HUES64 (cell line): ENCODE data around the gene SLC38A8.

Experiments
- H3K27ac ChIP-seq: 2 replicates; pipeline ENCODE4 v1.7.0; 2013; ENCODE audit warnings: low read depth, low read length, inconsistent platforms
- H3K27me3 ChIP-seq: 2 replicates; pipeline ENCODE4 v1.6.1; 2013; ENCODE audit warnings: mild to moderate bottlenecking, low read length; ENCODE audit not compliant: insufficient read depth
- H3K36me3 ChIP-seq: 2 replicates; pipeline ENCODE4 v1.6.1; 2013; ENCODE audit warnings: mild to moderate bottlenecking, low read length; ENCODE audit not compliant: insufficient read depth
- H3K4me1 ChIP-seq: 2 replicates; pipeline ENCODE4 v1.6.1; 2013; ENCODE audit warnings: mild to moderate bottlenecking, low read length, moderate library complexity; ENCODE audit not compliant: insufficient read depth
- H3K4me3 ChIP-seq: 2 replicates; pipeline ENCODE4 v1.5.1; 2013; ENCODE audit warnings: mild to moderate bottlenecking, low read length, moderate library complexity
- H3K9ac ChIP-seq: 2 replicates; pipeline ENCODE4 v1.6.1; 2013; ENCODE audit warnings: mild to moderate bottlenecking, low read depth, low read length
- H3K9me3 ChIP-seq: 2 replicates; pipeline ENCODE4 v1.6.1; 2013; ENCODE audit warnings: low read depth, low read length; ENCODE audit not compliant: insufficient read depth
- WGBS: fragments of 150-250, 120-280 bp; methylation state at CpG from one replicate; pipeline ENCODE4 v1.1.7; 2013; ENCODE audit warnings: missing lambda C conversion rate; 5-methylcytosine and 5-hydroxymethylcytosine counted together

Gene SLC38A8

GRCh38 chr16:83975590-83976260 is 66.9 kb downstream of the SLC38A8 start:
- H3K4me1 ChIP-seq = no peaks in the 10 kb centered on the region
- H3K9me3 ChIP-seq = peaks cover 15% of the 10 kb centered on the region
- H3K9ac ChIP-seq = no peak overlapping the region
- H3K36me3 ChIP-seq = no peaks in the 10 kb centered on the region; the same call in 1 of the 2 replicates
- H3K4me3 ChIP-seq = no peak overlapping the region
- WGBS = 91% methylated on average over 15 of the region's 15 CpGs
- no peaks in the 10 kb centered on the region for H3K27me3 ChIP-seq
- H3K27ac ChIP-seq = no peak overlapping the region

DNA sequence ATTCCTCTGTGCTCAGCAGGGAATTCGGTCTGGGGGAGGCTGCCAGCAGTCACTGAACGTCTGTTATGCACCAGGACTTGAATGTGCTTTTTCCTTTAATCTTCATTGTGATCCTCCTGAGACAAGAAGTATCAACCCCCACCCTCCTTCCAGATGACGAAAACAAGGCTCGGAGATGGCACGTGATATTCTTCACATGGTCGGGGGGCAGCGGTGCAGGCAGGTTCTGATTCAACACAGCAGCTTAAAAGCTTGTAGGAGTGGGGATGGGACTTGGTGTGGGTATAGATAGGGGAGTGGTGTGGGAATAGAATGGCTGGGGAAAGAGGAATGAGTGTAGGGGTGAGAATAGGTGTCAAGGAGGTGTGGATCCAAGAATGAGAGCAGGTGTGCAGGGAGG is 68.1 kb downstream of the SLC38A8 start:
- Histone ChIP-seq H3K36me3 (no peaks in the 10 kb centered on the region; the same call in 1 of the 2 replicates), H3K27me3 (peaks cover 5% of the 10 kb centered on the region; the same call in 1 of the 2 replicates), H3K4me3 (no peak overlapping the region), H3K9me3 (peaks cover 15% of the 10 kb centered on the region), H3K4me1 (no peaks in the 10 kb centered on the region), H3K9ac (no peak overlapping the region), H3K27ac (no peak overlapping the region)
- 74% methylated on average over 7 of the region's 7 CpGs for WGBS

GRCh38 chr16:83973581-83974385 is 68.8 kb downstream of the SLC38A8 start:
- no peak overlapping the region for H3K9ac ChIP-seq

GRCh38 chr16:83973077-83973476 is 69.5 kb downstream of the SLC38A8 start:
- no peak overlapping the region for H3K9ac ChIP-seq
- no peak overlapping the region for H3K4me3 ChIP-seq
- peaks cover 14% of the 10 kb centered on the region for H3K27me3 ChIP-seq
- 96% methylated on average over 10 of the region's 10 CpGs for WGBS
- peaks cover 4% of the 10 kb centered on the region; the same call in 1 of the 2 replicates for H3K9me3 ChIP-seq
- no peaks in the 10 kb centered on the region; the same call in 1 of the 2 replicates for H3K36me3 ChIP-seq
- H3K4me1 ChIP-seq = no peaks in the 10 kb centered on the region
- no peak overlapping the region for H3K27ac ChIP-seq

More at GRCh38 chr16:83973581-83974385, 68.8 kb downstream of the SLC38A8 start:
- 92% methylated on average over 22 of the region's 22 CpGs for WGBS
- Histone ChIP-seq H3K4me1 (no peaks in the 10 kb centered on the region), H3K9me3 (peaks cover 11% of the 10 kb centered on the region), H3K27me3 (peaks cover 12% of the 10 kb centered on the region), H3K36me3 (no peaks in the 10 kb centered on the region; the same call in 1 of the 2 replicates), H3K27ac (no peak overlapping the region), H3K4me3 (no peak overlapping the region)

DNA sequence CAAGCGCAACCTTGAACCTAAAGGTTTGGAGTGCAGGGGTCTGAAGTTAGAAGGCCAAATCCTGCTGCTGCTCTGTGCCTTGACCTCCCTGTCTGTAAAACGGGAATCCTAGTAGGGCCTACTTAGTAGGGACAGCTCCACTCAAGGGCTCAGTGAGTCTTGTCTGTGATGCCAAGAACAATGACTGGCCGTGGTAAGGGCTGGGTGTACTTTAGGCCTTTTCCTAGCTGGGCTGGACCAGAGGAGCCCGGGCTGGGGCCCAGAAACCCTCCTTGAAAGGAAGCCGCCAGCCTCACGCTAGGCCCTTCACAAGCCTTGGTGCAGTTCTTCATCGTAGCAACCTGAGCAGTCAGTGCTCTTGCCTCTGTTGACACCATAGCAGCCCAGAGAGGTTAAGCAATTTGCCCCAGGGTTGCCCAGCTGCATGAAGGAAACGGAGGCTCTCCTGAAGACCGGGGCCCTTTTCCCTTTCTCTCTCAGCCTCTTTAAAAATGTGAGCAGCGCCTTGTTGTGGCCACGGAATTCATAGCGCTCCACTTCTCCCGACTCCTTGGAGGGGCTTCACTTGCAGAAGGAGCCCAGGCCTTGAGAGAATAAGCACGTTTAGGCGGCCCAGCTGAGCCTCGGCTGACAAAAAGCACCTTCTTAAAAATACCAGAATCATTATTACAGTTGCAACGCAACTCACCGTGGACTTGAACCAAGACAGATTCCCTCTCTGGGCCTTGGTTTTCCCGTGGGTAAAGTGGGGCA is 70.2 kb downstream of the SLC38A8 start:
- 89% methylated on average over 19 of the region's 19 CpGs for WGBS
- no peak overlapping the region for H3K4me3 ChIP-seq
- peaks cover 14% of the 10 kb centered on the region for H3K27me3 ChIP-seq
- no peaks in the 10 kb centered on the region for H3K9me3 ChIP-seq
- no peak overlapping the region for H3K27ac ChIP-seq
- H3K36me3 ChIP-seq = no peaks in the 10 kb centered on the region
- H3K4me1 ChIP-seq = no peaks in the 10 kb centered on the region
- H3K9ac ChIP-seq = no peak overlapping the region

- peaks cover 14% of the 10 kb centered on the region for H3K27me3 ChIP-seq
- no peaks in the 10 kb centered on the region for H3K9me3 ChIP-seq
- H3K4me1 ChIP-seq = no peaks in the 10 kb centered on the region
- no peak overlapping the region for H3K27ac ChIP-seq
- H3K36me3 ChIP-seq = no peaks in the 10 kb centered on the region
- no peak overlapping the region for H3K4me3 ChIP-seq
- WGBS = 84% methylated on average over 27 of the region's 27 CpGs
- H3K9ac ChIP-seq = no peak overlapping the region
Measured at GRCh38 chr16:83971165-83972130, 71.1 kb downstream of the SLC38A8 start.

- no peaks in the 10 kb centered on the region for H3K4me1 ChIP-seq
- H3K9me3 ChIP-seq = no peaks in the 10 kb centered on the region
- H3K36me3 ChIP-seq = no peaks in the 10 kb centered on the region
- H3K27me3 ChIP-seq = peaks cover 14% of the 10 kb centered on the region
- H3K4me3 ChIP-seq = no peak overlapping the region
- H3K9ac ChIP-seq = no peak overlapping the region
- H3K27ac ChIP-seq = no peak overlapping the region
- WGBS = 90% methylated on average over 6 of the region's 6 CpGs
Measured at GRCh38 chr16:83970430-83970815, 72.2 kb downstream of the SLC38A8 start.

- WGBS = 52% methylated on average over 15 of the region's 18 CpGs
- Histone ChIP-seq H3K4me1 (no peaks in the 10 kb centered on the region), H3K27me3 (peaks cover 14% of the 10 kb centered on the region), H3K27ac (no peak overlapping the region), H3K9ac (no peak overlapping the region), H3K9me3 (no peaks in the 10 kb centered on the region), H3K4me3 (no peak overlapping the region; the same call in 1 of the 2 replicates), H3K36me3 (no peaks in the 10 kb centered on the region)
Measured at GRCh38 chr16:83969771-83970429, 72.7 kb downstream of the SLC38A8 start.

DNA sequence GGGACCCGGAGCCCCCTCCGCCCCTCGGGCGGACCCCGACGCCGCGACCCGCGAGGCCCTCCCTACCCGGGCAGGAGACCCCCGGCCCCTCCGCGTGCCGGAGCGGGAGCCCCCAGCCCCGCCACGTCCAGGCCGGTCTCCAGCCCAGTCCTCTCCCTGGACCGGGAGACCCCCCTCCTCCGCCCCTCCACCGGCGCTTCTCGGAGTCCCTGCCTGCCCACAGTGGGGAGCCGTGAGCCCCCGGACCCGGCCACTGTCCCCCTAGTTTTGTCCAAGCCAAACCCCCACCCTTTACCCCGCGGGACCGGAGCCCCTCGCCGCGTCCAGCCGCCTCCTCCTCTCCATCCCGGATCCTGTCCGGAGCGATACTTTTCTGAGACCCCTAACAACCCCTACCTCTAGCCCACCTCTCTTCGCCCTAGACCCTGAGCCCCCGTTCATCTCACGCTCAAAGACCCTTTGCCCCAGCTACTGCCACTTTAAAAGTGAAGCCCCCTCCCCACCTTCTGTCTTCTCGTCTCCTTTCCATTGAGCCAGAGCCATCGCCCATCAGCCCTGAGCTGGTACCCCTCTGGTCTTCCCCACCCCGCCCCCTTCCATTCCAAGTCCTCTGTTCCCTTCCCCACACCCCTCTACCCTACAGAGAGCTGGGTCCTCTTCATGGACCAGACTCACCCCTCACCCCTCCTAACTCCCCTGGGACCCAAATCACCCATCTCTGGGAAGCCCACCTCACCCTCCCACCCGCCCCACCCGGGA is 73.5 kb downstream of the SLC38A8 start:
- Histone ChIP-seq H3K36me3 (no peaks in the 10 kb centered on the region), H3K27me3 (peaks cover 14% of the 10 kb centered on the region), H3K4me1 (no peaks in the 10 kb centered on the region), H3K9ac (no peak overlapping the region), H3K27ac (no peak overlapping the region), H3K9me3 (no peaks in the 10 kb centered on the region), H3K4me3 (peak overlapping the region; percentile 48)
- 2% methylated on average over 44 of the region's 45 CpGs for WGBS
